HEK293 (cell line): Measurements from ENCODE around the gene NPHP4.

Source experiments
- ATF2 ChIP-seq: fragments of 450-650 bp; formaldehyde crosslinking; IDR thresholded peaks from 2 replicates; pipeline ENCODE4 v1.5.1; 2016; ENCODE audit warnings: missing biosample characterization, missing genetic modification characterization, low read depth
- CTCF ChIP-seq: fragments of 450-650 bp; formaldehyde crosslinking; IDR thresholded peaks from 2 replicates; pipeline ENCODE4 v1.5.1; 2016; ENCODE audit warnings: missing biosample characterization, missing genetic modification characterization
- FEZF1 ChIP-seq: fragments of 450-650 bp; formaldehyde crosslinking; IDR thresholded peaks from 2 replicates; pipeline ENCODE4 v1.5.1; 2016; ENCODE audit warnings: missing biosample characterization, missing genetic modification characterization
- PBX3 ChIP-seq: sonication (generic); formaldehyde crosslinking; IDR thresholded peaks from 2 replicates; pipeline ENCODE4 v1.8.1; 2022; ENCODE audit warnings: mild to moderate bottlenecking, moderate library complexity, missing genetic modification reagents
- REST ChIP-seq: fragments of 450-650 bp; formaldehyde crosslinking; IDR thresholded peaks from 2 replicates; pipeline ENCODE4 v1.5.1; 2016; ENCODE audit warnings: missing biosample characterization, missing genetic modification characterization
- ZNF274 ChIP-seq, 2 experiments: fragments of 200-500 bp in 1 of 2; fragments of 450-650 bp in 1 of 2; sonication (Bioruptor generic) in 1 of 2; formaldehyde crosslinking in 1 of 2; IDR thresholded peaks; 2 replicates each; pipeline versions ENCODE4 v1.5.1 to v1.6.1; 2014 to 2016; ENCODE audit warnings: borderline replicate concordance in 1 of 2, inconsistent platforms in 1 of 2, low read length in 1 of 2, missing biosample characterization in 1 of 2, missing genetic modification characterization in 1 of 2
- ZNF311 ChIP-seq: fragments of 450-650 bp; formaldehyde crosslinking; IDR thresholded peaks from 2 replicates; pipeline ENCODE4 v1.5.1; 2017; ENCODE audit warnings: missing biosample characterization, missing genetic modification characterization, borderline replicate concordance
- ZNF670 ChIP-seq: fragments of 450-650 bp; formaldehyde crosslinking; IDR thresholded peaks from 2 replicates; pipeline ENCODE4 v1.5.1; 2016; ENCODE audit warnings: missing biosample characterization, missing genetic modification characterization, low read depth

GRCh38 chr1:5916572-5917280 is 75.5 kb downstream of the NPHP4 start:
- no peak for TF ChIP-seq CTCF
- TF ChIP-seq ZNF311 (tag by site-specific recombination), result no peak
- TF ChIP-seq REST (tag by site-specific recombination), result no peak
- no peak for TF ChIP-seq FEZF1
- TF ChIP-seq PBX3 (CRISPR knock-in tag), result no peak
- no peak for TF ChIP-seq ATF2 (tag by site-specific recombination)
- no peak for TF ChIP-seq ZNF274 (IDR thresholded peaks at IDR 0.05; ENCODE audit: low read length)
- no peak for TF ChIP-seq ZNF274 (tag by site-specific recombination; IDR thresholded peaks at IDR 0.05; ENCODE audit: borderline replicate concordance)
- no peak for TF ChIP-seq ZNF670 (tag by site-specific recombination)
